ENCODE results near the gene ZC3H4.
A peak's percentile ranks its signal among the peaks of the same experiment; 100 is the strongest.
"Not testable (repeated sequence)": the region's sequence is repeated elsewhere in the genome, so short reads cannot be mapped to it uniquely, and the experiment has no call there.

Gene ZC3H4

GRCh38 chr19:47107202-47107952 is 6.2 kb downstream of the ZC3H4 start:
- DNase-seq, result peak; percentile 30

GRCh38 chr19:47106821-47107201 is 6.8 kb downstream of the ZC3H4 start:
- DNase-seq, result no peak

GRCh38 chr19:47105874-47106273 is 7.7 kb downstream of the ZC3H4 start:
- DNase-seq, result no peak

GRCh38 chr19:47104680-47105079 is 8.9 kb downstream of the ZC3H4 start:
- DNase-seq, result no peak

GRCh38 chr19:47102346-47103060 is 11.1 kb downstream of the ZC3H4 start:
- DNase-seq, result no peak

GRCh38 chr19:47101116-47101515 is 12.5 kb downstream of the ZC3H4 start:
- not testable (repeated sequence) for DNase-seq

GRCh38 chr19:47100290-47100689 is 13.3 kb downstream of the ZC3H4 start:
- no peak for DNase-seq

GRCh38 chr19:47099576-47100050 is 14.0 kb downstream of the ZC3H4 start:
- DNase-seq, result no peak

- DNase-seq, result no peak
Measured at GRCh38 chr19:47098608-47099007, 15.0 kb downstream of the ZC3H4 start.

- DNase-seq, result no peak
Measured at GRCh38 chr19:47097396-47098201, 16.0 kb downstream of the ZC3H4 start.

- DNase-seq, result no peak
Measured at GRCh38 chr19:47096721-47097120, 16.9 kb downstream of the ZC3H4 start.

GRCh38 chr19:47096100-47096704 is 17.4 kb downstream of the ZC3H4 start:
- DNase-seq, result no peak

GRCh38 chr19:47095476-47096099 is 18.0 kb downstream of the ZC3H4 start:
- DNase-seq, result no peak

- no peak for DNase-seq
Measured at GRCh38 chr19:47094557-47095475, 18.8 kb downstream of the ZC3H4 start.

GRCh38 chr19:47093841-47094240 is 19.7 kb downstream of the ZC3H4 start:
- no peak for DNase-seq

GRCh38 chr19:47093254-47093653 is 20.3 kb downstream of the ZC3H4 start:
- no peak for DNase-seq

GRCh38 chr19:47089767-47090350 is 23.7 kb downstream of the ZC3H4 start:
- no peak for DNase-seq

- DNase-seq, result no peak
Measured at GRCh38 chr19:47086280-47086679, 27.3 kb downstream of the ZC3H4 start.

GRCh38 chr19:47084879-47085439 is 28.6 kb downstream of the ZC3H4 start:
- no peak for DNase-seq

- DNase-seq, result no peak
Measured at GRCh38 chr19:47082493-47082892, 31.1 kb downstream of the ZC3H4 start.

- no peak for DNase-seq
Measured at GRCh38 chr19:47081095-47081494, 32.5 kb downstream of the ZC3H4 start.

Data from HCEC 1CT (cell line).